Measurements from ENCODE around the gene RAB36.

Gene RAB36

GRCh38 chr22:23144932-23145877 is at the start of gene RAB36:
TSS of gene RAB36 (plus strand) at chr22:23145477. CDS start at chr22:23146617, 1,140 bp downstream.
- H3K9me2 ChIP-seq (replicated peaks; ENCODE audit: insufficient read depth, low read length), result no peaks in the 10 kb centered on the region
- no peaks in the 10 kb centered on the region for H3K36me3 ChIP-seq (replicated peaks; ENCODE audit: insufficient read depth, low read length)
- TF ChIP-seq CTCF (IDR thresholded peaks at IDR 0.05; ENCODE audit: low read length) (no peak), EZH2 (optimal IDR thresholded peaks at IDR 0.05; ENCODE audit: low read depth, low read length) (no peak), EZH2phosphoT487 (IDR thresholded peaks at IDR 0.05; ENCODE audit: low read length) (no peak)
- DNase-seq, result peak; percentile 100
- H3K27me3 ChIP-seq (replicated peaks; ENCODE audit: insufficient read depth, low read length), result no peaks in the 10 kb centered on the region
- H3K4me3 ChIP-seq (ENCODE audit: low read length), result peak within 1 kb of the TSS; percentile 71
- H2AFZ ChIP-seq (ENCODE audit: low read length), result peak within 1 kb of the TSS; percentile 52
- H3K9ac ChIP-seq (ENCODE audit: low read length), result peak within 1 kb of the TSS; percentile 82
- no peaks in the 10 kb centered on the region for H3K9me3 ChIP-seq (replicated peaks; ENCODE audit: insufficient read depth, low read length)
- H3K4me1 ChIP-seq (ENCODE audit: low read length), result peaks cover 41% of the 10 kb centered on the region
- peaks cover 14% of the 10 kb centered on the region for H3F3A ChIP-seq (ENCODE audit: insufficient read depth, low read length)
- H3K27ac ChIP-seq (ENCODE audit: low read length), result peak within 1 kb of the TSS; percentile 71
- H3K4me2 ChIP-seq (ENCODE audit: low read depth, low read length), result peak within 1 kb of the TSS; percentile 86
- peaks cover 19% of the 10 kb centered on the region for H3K79me2 ChIP-seq (ENCODE audit: low read length)
- H4K20me1 ChIP-seq (ENCODE audit: insufficient read depth, low read length), result no peaks in the 10 kb centered on the region

GRCh38 chr22:23095733-23096342 is 49.4 kb upstream of the RAB36 start:
- Histone ChIP-seq H4K20me1 (ENCODE audit: insufficient read depth, low read length) (no peaks in the 10 kb centered on the region), H3K4me2 (ENCODE audit: low read depth, low read length) (no peak overlapping the region), H3K9me3 (replicated peaks; ENCODE audit: insufficient read depth, low read length) (no peaks in the 10 kb centered on the region), H3K9ac (ENCODE audit: low read length) (no peak overlapping the region), H3K4me3 (ENCODE audit: low read length) (no peak overlapping the region), H3F3A (ENCODE audit: insufficient read depth, low read length) (no peaks in the 10 kb centered on the region), H2AFZ (ENCODE audit: low read length) (no peak overlapping the region), H3K9me2 (replicated peaks; ENCODE audit: insufficient read depth, low read length) (no peaks in the 10 kb centered on the region), H3K27me3 (replicated peaks; ENCODE audit: insufficient read depth, low read length) (no peaks in the 10 kb centered on the region), H3K4me1 (ENCODE audit: low read length) (no peaks in the 10 kb centered on the region), H3K36me3 (replicated peaks; ENCODE audit: insufficient read depth, low read length) (no peaks in the 10 kb centered on the region), H3K79me2 (ENCODE audit: low read length) (no peaks in the 10 kb centered on the region), H3K27ac (ENCODE audit: low read length) (no peak overlapping the region)
- no peak for DNase-seq
- TF ChIP-seq EZH2phosphoT487 (IDR thresholded peaks at IDR 0.05; ENCODE audit: low read length), result no peak
- no peak for TF ChIP-seq EZH2 (optimal IDR thresholded peaks at IDR 0.05; ENCODE audit: low read depth, low read length)
- no peak for TF ChIP-seq CTCF (IDR thresholded peaks at IDR 0.05; ENCODE audit: low read length)

- H3K4me3 ChIP-seq (ENCODE audit: low read length), result no peak overlapping the region
- no peak overlapping the region for H3K27ac ChIP-seq (ENCODE audit: low read length)
- H2AFZ ChIP-seq (ENCODE audit: low read length), result no peak overlapping the region
- H3K9me2 ChIP-seq (replicated peaks; ENCODE audit: insufficient read depth, low read length), result no peaks in the 10 kb centered on the region
- no peak for DNase-seq
- H4K20me1 ChIP-seq (ENCODE audit: insufficient read depth, low read length), result no peaks in the 10 kb centered on the region
- no peaks in the 10 kb centered on the region for H3K4me1 ChIP-seq (ENCODE audit: low read length)
- no peaks in the 10 kb centered on the region for H3K36me3 ChIP-seq (replicated peaks; ENCODE audit: insufficient read depth, low read length)
- no peak overlapping the region for H3K9ac ChIP-seq (ENCODE audit: low read length)
- TF ChIP-seq CTCF (IDR thresholded peaks at IDR 0.05; ENCODE audit: low read length), result no peak
- TF ChIP-seq EZH2phosphoT487 (IDR thresholded peaks at IDR 0.05; ENCODE audit: low read length), result no peak
- H3K4me2 ChIP-seq (ENCODE audit: low read depth, low read length), result no peak overlapping the region
- H3K9me3 ChIP-seq (replicated peaks; ENCODE audit: insufficient read depth, low read length), result no peaks in the 10 kb centered on the region
- H3K79me2 ChIP-seq (ENCODE audit: low read length), result no peaks in the 10 kb centered on the region
- no peaks in the 10 kb centered on the region for H3F3A ChIP-seq (ENCODE audit: insufficient read depth, low read length)
- no peaks in the 10 kb centered on the region for H3K27me3 ChIP-seq (replicated peaks; ENCODE audit: insufficient read depth, low read length)
These were observed 47.7 kb upstream of the RAB36 start for GRCh38 chr22:23097412-23098229.
